ENCODE data around the gene ATG13.

- TF ChIP-seq, protein P1, sequence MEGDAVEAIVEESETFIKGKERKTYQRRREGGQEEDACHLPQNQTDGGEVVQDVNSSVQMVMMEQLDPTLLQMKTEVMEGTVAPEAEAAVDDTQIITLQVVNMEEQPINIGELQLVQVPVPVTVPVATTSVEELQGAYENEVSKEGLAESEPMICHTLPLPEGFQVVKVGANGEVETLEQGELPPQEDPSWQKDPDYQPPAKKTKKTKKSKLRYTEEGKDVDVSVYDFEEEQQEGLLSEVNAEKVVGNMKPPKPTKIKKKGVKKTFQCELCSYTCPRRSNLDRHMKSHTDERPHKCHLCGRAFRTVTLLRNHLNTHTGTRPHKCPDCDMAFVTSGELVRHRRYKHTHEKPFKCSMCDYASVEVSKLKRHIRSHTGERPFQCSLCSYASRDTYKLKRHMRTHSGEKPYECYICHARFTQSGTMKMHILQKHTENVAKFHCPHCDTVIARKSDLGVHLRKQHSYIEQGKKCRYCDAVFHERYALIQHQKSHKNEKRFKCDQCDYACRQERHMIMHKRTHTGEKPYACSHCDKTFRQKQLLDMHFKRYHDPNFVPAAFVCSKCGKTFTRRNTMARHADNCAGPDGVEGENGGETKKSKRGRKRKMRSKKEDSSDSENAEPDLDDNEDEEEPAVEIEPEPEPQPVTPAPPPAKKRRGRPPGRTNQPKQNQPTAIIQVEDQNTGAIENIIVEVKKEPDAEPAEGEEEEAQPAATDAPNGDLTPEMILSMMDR (IDR thresholded peaks at IDR 0.05; ENCODE audit: low read depth, low read length, missing input control): no peak
- TF ChIP-seq GABPA (IDR thresholded peaks at IDR 0.05 in 1 of 2, conservative IDR thresholded peaks at IDR 0.05 in 1 of 2) (no peak), EGR1 (IDR thresholded peaks at IDR 0.05; ENCODE audit: low read depth in 2 of 2) (no peak), YY1 (IDR thresholded peaks at IDR 0.05) (no peak), FOXA2 (IDR thresholded peaks at IDR 0.05) (no peak), RAD21 (IDR thresholded peaks at IDR 0.05) (no peak), MAX (IDR thresholded peaks at IDR 0.05) (no peak)
- TF ChIP-seq, protein P2, sequence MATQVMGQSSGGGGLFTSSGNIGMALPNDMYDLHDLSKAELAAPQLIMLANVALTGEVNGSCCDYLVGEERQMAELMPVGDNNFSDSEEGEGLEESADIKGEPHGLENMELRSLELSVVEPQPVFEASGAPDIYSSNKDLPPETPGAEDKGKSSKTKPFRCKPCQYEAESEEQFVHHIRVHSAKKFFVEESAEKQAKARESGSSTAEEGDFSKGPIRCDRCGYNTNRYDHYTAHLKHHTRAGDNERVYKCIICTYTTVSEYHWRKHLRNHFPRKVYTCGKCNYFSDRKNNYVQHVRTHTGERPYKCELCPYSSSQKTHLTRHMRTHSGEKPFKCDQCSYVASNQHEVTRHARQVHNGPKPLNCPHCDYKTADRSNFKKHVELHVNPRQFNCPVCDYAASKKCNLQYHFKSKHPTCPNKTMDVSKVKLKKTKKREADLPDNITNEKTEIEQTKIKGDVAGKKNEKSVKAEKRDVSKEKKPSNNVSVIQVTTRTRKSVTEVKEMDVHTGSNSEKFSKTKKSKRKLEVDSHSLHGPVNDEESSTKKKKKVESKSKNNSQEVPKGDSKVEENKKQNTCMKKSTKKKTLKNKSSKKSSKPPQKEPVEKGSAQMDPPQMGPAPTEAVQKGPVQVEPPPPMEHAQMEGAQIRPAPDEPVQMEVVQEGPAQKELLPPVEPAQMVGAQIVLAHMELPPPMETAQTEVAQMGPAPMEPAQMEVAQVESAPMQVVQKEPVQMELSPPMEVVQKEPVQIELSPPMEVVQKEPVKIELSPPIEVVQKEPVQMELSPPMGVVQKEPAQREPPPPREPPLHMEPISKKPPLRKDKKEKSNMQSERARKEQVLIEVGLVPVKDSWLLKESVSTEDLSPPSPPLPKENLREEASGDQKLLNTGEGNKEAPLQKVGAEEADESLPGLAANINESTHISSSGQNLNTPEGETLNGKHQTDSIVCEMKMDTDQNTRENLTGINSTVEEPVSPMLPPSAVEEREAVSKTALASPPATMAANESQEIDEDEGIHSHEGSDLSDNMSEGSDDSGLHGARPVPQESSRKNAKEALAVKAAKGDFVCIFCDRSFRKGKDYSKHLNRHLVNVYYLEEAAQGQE (IDR thresholded peaks at IDR 0.05): no peak
Measured at GRCh38 chr11:46666516-46666915, 49.2 kb downstream of the ATG13 start.

Data from liver (tissue), 3 donors.